GM18498 (cell line): ENCODE results near the gene P2RY11.

ENCODE experiments used
- ATAC-seq: cut with Tn5 transposase; IDR thresholded peaks from one replicate; pipeline ENCODE4 v1.9.1; 2021; ENCODE audit warnings: mild to moderate bottlenecking, moderate library complexity; ENCODE audit not compliant: unreplicated experiment

The P2RY11 gene

GRCh38 chr19:10112895-10113591 lies 1.6 kb downstream of the P2RY11 start:
- no peak for ATAC-seq

- ATAC-seq: no peak
Measured at GRCh38 chr19:10113592-10113963, 2.1 kb downstream of the P2RY11 start.

GRCh38 chr19:10113964-10114650 lies 2.6 kb downstream of the P2RY11 start:
- ATAC-seq: no peak

- ATAC-seq: no peak
Measured at GRCh38 chr19:10114651-10115391, 3.3 kb downstream of the P2RY11 start.

- no peak for ATAC-seq
Measured at GRCh38 chr19:10115392-10116084, 4.0 kb downstream of the P2RY11 start.

- ATAC-seq: no peak
Measured at GRCh38 chr19:10116085-10116865, 4.8 kb downstream of the P2RY11 start.

GRCh38 chr19:10116866-10117616 lies 5.5 kb downstream of the P2RY11 start:
- ATAC-seq: no peak

GRCh38 chr19:10118960-10119359 lies 7.5 kb downstream of the P2RY11 start:
- ATAC-seq: no peak

GRCh38 chr19:10120538-10121189 lies 9.2 kb downstream of the P2RY11 start:
- ATAC-seq: no peak

GRCh38 chr19:10122045-10122444 lies 10.6 kb downstream of the P2RY11 start:
- ATAC-seq: no peak

GRCh38 chr19:10124429-10124828 lies 12.9 kb downstream of the P2RY11 start:
- no peak for ATAC-seq

- no peak for ATAC-seq
Measured at GRCh38 chr19:10126213-10126639, 14.7 kb downstream of the P2RY11 start.

GRCh38 chr19:10132905-10133304 lies 21.4 kb downstream of the P2RY11 start:
- no peak for ATAC-seq

GRCh38 chr19:10133596-10133995 lies 22.1 kb downstream of the P2RY11 start:
- ATAC-seq: no peak

- ATAC-seq: no peak
Measured at GRCh38 chr19:10134040-10134439, 22.5 kb downstream of the P2RY11 start.

GRCh38 chr19:10135551-10136334 lies 24.2 kb downstream of the P2RY11 start:
- ATAC-seq: no peak

- ATAC-seq: no peak
Measured at GRCh38 chr19:10136936-10137335, 25.4 kb downstream of the P2RY11 start.
